HG03378 (cell line): ENCODE results near the gene HOXB6.

ENCODE experiments used
- ATAC-seq: cut with Tn5 transposase; IDR thresholded peaks from one replicate; pipeline ENCODE4 v1.9.1; 2021; ENCODE audit warnings: mild to moderate bottlenecking, moderate library complexity; ENCODE audit not compliant: unreplicated experiment

Gene HOXB6

DNA sequence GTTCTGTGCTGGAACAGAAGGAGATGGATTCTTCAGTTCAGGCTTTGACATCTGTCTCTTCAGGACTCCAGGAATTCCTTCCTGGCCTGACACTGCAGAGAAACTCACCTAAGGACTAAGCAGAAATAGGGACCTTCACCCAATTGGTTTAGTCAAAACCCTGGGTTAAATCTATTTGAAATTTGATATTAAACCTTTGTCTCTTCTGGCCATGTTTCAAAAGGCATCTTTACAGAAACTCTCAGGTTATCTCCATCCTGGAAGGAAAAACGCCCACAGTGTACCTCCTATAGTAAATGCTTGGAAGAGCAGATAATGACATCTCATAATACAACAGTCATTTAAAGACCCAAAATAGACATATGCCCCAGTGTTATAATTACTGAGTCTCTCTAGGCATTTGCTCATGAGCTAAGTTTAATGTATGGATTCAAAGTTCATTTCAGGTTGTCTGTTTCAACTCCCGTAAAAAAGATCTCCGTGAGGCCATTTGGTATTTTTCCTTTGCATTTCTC lies 21.0 kb downstream of the HOXB6 start:
- no peak for ATAC-seq

DNA sequence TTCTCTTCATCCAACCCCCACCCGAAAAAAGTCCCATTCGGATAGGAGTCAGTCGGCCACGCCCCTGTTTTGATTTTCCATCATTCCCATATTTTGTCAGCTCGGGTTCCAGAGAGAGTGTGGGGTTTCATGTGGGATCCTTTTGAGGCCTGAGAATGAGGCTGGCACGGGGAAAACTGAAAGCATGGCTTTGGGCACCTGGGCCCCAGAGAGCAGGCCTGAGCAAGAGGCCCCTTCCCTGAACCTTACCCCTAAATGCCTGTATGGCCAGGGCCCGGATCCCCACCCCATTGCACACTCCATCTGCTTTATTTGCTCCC lies 22.1 kb downstream of the HOXB6 start:
- no peak for ATAC-seq

DNA sequence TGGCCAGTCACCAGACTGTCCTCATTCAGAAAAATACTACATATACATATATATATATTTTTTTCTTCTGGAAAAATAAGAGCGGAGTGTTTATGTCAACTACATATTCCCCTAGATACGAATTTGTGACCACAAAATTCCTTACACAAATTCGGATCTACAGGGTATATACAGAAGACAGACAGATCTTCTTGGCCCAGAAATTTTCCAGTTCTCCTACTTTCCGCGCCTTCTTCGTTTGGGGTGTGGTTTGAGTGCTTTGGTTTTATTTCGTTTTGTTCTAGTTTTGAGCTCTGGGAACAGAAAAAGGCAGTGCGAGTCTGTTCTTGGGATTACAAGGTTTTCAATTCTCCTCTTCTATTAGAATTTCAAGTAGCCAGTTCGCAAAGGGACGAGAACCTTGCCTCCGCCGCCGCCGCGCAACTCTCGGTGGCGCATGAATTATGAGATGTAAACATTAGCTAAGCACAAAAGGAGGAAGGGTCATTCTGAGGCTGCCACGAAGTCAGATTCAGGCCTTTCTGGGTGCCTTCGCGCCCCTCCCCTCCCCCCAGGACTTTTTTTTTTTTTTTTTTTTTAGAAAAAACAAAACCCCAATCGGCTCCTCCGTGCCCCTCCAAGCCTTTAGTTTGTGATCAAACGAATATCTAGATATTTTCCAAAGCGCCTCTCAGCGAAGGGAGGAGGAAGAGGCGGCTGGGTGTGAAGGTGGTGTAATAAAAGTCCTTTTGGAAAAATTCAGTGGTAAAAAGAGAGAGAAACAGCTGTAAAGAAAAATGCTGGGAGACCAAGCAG lies 24.8 kb downstream of the HOXB6 start:
- no peak for ATAC-seq

DNA sequence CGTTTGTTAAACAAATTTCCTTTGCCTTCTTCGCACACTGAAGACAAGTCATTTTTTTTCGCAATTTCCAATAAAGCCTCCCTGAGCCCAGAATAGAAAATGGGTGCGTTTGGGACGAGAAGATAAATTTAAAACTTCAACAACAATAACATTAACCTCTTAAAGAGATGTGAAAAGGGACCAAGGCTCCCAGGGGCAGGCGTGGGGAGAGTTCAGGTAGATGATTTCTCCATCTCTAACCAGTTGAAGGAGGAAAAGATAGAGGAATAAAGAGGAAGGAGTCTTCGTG lies 25.4 kb downstream of the HOXB6 start:
- ATAC-seq = no peak

DNA sequence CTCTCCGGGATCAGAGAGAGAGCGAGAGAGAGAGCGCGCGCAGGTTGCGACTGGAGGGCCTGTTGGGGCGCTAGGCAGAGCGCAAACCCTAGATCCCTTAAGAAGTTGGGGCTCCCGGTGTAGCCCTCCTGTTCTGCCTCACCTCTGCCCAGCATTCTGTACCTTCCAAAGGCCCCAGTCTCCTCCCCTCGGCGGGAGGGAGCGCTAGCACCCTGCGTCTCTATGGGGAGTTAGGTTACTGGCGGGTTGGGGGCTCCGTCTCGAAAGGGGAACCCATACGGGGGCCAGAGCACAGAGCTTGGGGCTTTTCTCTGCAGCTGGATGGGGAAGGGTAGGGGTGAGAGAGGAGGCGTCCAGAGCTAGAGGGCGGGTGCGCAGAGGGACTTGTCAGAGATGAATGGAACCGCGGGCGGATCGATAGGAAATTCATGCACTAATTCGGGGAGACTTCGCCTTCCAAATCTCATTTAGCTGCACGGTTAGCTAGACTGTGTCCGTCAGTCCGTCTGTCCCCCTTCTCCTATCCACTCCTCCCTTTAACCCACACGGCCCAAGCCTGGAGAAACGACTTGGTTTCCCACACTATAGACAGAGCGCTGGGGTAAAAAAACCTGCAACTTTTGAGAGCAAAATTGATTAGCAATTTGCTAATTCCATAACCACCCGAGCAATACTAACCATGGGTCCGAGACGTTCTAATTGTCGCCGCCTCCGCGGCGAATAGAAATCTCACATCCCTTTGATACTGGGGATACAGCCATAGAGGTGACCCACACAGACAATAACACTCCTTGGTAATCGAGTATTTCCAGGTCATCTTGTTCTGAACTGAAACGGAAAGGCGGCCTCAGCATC lies 25.9 kb downstream of the HOXB6 start:
- peak; percentile 20 for ATAC-seq

DNA sequence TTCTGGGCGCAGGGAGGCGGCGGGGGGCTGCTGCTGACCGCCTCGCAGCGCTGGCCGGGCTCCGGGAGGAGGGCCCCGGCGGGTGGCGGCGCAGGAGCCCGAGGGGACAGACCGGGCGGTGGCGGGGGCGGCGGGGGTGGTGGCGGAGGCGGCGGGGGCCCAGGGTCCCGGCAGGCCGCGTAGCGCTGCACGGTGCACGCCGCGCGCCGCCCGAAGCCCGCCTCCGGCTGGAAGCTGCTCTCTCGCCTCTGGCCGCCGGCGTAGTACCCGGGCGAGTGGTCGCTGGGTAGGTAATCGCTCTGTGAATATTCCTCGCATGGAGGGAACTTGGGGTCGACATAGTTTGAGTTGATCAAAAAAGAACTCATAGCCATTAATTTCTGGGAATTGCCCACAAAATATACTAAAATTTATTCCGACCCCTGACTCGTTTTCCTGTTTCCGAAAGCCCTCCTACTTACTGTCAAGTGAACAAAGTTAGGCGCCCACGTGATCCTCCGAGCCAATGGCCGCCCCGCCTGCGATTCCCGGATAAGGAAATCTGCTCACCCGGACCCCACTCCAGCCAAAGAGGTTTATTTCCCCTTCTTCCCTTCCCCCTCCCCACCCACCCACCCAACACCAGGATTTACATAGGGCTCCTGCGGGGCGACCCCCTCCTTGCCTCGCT lies 26.7 kb downstream of the HOXB6 start, which contains the start of gene HOXB4:
HOXB4 (minus strand) TSS at position 405 of the 670 bp plus-strand sequence; CDS start at position 374, 31 bp downstream.
- peak; percentile 54 for ATAC-seq

DNA sequence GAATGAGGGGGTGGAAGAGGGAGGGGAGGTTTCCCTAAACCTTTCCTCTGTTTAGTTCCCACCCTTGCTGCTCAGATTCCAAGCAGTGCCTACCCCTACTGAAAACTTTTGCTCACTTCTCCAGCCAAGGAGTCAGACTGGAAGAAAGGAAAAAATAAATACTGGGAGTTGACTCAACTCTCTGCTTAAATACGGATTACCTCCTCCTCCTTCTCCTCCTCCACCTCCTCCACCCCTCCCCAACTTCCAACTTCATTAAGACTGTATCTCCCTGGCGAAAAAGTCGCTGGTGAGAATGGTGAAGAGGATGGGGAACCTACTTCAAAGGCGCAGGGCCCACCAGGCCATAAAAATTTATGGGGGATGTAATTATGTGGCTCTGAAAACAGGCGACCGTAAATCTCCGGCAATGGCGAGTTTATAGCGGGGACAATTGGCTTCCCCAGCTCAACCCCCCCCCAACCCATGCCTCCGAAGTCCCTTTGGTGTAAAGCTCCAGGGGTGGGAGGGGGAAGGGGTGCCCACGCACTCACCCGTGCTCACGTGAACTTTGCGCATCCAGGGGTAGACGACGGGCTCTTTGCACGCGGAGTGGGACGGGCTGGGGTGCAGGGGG lies 27.3 kb downstream of the HOXB6 start:
- no peak for ATAC-seq

DNA sequence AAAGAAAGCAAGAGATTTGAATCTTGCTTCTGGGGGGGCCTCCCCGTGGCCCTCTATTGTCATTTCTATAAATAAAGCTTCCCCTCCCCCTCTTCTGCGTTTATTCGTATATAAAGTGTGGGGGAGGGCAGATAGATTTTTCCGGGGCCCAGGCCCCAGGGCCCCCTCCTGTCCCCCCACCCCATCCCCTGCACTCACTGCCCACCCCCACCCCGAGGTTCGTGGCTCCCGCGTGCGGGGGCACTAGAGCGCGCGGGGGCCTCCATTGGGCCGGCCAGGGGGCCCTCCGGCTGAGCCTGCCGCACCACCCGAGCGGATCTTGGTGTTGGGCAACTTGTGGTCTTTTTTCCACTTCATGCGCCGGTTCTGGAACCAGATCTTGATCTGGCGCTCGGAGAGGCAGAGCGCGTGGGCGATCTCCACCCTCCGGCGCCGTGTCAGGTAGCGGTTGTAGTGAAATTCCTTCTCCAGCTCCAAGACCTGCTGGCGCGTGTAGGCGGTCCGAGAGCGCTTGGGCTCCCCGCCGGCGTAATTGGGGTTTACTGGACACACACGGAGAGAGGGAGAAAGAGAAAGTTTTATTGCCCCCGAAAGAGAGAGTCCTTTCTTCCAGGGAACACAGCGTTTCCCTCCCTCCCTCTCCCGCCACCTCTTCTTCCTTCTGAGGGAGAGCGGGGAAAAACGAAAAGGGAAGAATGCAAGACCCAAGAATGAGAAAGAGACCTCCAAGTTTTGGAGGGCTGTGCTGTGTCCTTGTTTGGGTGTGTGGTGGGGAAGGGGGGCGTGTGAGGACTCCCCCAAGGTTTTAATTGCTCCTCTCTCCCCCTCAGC lies 28.1 kb downstream of the HOXB6 start:
- ATAC-seq = no peak

DNA sequence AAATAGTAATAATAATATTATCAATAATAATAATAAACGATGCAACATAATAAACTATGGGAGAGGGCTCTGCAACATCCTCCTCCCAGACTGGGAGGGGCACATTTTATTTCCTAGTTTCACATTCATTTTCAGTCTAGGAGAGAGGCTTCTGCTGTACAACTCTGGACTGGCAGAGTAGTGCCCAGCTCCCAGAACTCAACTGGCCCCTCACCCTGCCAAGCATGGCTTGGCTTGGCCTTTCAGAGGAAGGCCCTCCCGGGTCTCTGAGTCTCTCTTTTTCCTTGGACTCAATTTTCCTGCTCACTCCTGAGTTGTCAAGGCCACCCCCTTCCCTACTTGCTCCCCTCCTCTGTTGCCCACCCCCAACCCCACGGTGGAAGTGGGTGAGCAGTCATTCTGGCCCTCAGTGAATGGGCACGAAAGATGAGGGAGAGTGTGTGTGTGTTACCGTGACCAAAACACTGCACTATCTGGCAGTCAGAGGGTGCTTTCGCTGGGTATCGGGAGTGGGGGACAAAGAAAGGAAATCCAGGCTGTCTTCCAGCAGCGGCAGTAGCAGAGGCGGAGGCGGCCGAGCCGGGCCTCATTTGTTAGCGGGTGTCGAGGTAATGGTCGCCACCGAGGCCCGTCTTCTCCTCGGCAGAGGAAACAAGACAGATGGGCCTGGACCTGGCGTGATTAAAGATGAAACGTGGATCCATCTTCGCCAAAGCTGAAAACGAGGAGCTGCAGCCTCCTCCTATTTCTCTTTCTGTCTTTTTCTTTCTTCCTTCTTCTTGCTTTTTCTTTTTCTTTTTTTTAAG lies 28.9 kb downstream of the HOXB6 start:
- ATAC-seq = no peak

DNA sequence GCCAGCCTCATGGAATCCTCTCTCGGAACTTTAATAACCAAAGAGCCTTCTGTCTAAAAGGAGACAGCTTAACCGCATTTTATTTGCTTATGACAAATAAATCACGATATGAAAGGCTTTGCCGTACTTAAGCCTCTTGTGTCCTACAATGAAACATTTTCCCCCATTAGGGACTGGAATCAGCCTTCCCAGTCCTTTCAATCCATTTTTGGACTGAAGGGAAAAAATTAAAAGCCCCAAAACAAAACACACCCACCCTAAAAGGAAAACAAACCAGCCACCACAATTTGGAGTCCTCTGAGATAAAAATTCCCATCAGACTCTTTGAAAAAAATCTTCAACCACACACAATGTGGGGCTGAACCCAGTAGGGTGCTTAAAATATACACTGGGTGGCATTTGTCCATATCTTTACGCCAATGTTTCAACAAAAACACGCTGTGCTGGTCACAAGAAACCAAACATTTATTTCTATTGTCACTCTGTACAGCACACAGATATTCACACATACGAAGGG lies 29.7 kb downstream of the HOXB6 start:
- no peak for ATAC-seq

DNA sequence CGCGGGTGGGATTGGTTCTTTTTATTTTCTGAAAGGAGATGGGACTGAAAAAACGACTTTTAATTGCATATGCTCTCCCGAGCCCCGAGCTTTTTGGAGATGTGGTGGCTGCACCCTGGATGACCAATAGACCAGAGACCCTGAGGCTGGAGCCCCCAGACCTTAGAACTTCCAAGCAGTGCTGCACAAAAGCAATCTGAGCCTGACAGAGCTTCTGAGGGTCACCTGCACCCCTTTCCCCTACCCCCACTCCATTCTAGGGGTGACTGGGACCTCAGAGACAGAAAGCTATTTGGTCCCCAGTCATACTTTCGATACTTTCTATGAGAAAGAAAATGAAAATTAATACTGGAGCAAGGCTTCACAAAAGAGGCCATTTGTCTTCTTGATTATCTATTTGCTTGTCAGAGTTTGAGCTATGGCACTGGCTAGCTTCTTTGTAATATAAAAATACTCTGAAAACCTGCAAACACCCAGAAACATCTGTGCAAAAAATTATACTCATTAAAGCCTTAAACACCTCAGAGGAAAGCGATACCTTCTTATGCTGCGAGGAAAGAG lies 30.2 kb downstream of the HOXB6 start:
- ATAC-seq = no peak

DNA sequence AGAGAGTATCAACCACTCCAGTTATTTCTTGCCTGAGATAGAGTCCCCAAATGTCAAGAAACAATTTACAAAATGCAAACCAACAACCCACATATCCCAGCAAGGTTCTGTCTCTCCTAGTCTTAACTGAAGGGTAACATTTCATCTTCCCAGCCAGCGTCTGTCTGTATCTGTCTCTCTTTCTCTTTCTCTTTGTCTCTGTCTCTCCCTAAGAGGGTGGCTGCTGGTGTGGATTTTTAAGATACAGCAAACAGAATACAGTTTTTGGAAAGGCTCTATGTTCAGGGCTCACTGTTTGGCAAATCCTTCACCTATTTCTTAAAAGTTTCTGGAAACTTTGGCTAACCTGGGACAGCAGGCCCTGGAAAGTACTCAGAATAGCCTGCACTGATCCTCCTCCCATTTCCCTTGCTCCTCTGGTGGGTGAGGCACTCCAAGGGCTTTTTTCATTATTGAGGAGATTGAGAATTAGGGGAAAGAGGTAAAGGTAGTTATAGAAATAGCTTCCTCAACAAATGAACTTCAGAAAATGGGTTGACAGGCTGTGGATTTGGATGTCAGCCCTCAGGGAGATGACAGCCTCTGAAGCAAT lies 32.9 kb downstream of the HOXB6 start:
- ATAC-seq = no peak

DNA sequence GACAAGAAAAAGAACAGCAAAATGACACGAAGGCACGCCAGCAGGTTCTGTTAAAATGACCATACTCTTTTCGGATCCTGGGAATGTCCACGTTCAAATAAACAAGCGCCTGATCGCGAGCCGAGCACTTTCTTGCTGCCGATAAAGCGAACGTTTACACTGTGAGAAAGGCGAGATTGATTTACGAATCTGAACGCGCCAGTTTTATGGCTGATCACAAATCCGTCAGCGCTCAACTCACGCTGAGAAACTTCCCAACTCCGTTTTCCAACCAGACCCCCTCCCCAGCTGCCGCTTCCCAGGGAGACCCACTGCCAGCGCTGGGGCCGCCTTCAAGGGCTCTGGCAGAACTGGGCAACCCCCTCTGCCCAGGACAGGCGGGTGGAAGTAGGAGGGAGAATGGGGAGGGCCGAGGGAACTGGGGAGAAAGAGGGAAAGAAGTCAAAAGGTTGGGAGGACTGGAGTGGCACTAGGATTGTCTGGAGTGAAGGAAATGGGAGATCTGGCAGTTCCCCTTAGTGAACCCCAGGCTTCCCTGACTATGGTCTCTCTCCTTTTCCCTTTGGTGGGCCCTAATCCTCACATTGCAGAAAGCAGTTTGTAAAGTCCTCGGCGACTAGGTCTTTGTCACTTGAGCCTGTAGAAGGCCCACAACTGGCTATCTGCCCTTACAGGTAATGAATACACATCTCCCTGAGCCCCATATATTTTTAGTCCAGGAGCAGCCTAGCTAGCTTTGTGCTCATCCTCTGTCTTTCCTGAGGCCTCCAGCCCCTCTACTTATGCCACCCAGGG lies 33.6 kb downstream of the HOXB6 start:
- no peak for ATAC-seq

DNA sequence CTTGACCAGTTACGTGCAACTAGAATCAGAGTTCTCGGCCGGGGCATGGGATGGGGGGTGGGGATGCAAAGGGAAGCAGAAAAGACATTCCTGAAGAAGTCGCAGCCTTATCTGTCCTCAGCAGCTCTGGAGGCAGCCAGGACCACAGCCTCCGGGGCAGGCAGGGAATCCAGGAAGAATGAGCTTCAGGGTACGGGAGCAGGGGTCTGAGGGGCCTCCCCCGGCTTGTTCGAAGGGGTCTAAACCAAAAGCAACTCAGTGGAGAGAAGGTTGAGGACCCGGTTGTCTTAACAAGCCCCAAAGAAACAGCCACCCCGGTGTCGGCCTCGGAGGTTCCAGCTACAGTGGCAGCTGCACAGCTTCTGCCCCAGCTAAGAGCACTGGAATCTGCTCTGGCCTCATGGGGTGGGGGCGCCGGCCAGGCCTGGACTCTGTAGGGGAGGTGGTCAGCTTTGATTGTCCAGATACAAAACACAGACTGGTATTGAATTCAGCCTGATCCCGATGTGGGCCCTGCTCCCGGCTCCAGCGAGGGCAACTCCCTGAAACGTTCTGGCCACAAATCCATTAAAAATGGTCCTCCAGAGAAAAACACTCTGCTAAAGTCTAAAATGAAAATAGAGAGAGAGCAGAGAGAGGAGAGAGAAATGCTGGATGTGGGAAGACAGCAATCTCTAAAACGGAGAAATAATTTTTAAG lies 34.3 kb downstream of the HOXB6 start:
- ATAC-seq = no peak

DNA sequence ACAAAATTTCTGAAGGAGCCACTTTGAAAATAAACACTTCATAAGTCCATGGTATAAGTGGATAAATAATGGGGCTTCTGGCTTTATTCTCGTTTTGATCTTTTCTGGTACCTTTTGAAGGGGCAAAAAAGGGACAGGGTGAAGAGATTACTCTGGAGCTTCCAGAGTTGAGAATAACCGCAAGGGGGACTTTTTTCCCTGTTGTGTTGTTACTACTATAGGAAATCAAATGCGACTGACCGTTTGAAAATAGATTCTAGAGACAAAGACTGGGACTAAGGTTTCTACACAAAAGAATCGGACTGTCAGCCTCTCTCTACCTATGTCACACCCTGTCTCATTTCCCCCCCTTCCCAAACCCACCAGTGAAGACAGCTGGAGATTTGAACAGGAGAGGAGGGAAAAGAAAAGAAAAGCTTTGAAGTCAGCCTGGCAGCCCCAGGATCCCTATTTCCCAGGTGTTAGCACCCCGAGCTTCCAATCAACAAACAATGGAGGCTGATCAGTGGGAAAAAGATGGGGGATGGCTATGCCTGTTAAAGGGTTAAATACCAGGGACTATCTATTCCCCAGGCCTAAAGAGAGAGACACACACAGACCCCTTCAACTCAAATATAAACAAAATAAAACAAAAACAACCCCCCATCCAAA lies 35.0 kb downstream of the HOXB6 start:
- no peak for ATAC-seq

DNA sequence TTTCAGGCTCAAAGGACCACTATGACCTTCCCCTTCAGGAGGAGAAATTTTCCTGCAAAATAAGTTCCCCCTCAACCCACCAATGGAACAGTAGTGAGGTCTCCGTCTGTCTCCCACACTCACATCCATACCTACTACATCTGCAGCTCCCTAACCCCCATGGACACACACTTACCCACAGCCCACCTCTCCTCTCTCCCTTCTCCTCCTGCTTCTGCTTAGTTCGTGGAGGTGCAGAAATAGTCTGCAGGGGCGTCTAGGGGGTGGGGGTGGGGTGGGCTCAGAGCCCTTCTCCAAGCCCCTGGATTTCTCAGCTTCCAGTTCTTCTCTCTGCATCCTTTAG lies 35.6 kb downstream of the HOXB6 start:
- no peak for ATAC-seq
